ENCODE measurements around the gene APBB2.

GRCh38 chr4:41119867-41120295 lies 94.5 kb downstream of the APBB2 start:
- TF ChIP-seq CTCF (IDR thresholded peaks at IDR 0.05; ENCODE audit: low read depth, low read length, poor library complexity, severe bottlenecking) (no peak), EZH2phosphoT487 (IDR thresholded peaks at IDR 0.05; ENCODE audit: borderline replicate concordance, low read length) (no peak)

All from DOHH2 (cell line).